Measurements from ENCODE around the gene DNAAF5.
"Not testable (repeated sequence)": the region's sequence is repeated elsewhere in the genome, so short reads cannot be mapped to it uniquely, and the experiment has no call there.

Gene DNAAF5

DNA sequence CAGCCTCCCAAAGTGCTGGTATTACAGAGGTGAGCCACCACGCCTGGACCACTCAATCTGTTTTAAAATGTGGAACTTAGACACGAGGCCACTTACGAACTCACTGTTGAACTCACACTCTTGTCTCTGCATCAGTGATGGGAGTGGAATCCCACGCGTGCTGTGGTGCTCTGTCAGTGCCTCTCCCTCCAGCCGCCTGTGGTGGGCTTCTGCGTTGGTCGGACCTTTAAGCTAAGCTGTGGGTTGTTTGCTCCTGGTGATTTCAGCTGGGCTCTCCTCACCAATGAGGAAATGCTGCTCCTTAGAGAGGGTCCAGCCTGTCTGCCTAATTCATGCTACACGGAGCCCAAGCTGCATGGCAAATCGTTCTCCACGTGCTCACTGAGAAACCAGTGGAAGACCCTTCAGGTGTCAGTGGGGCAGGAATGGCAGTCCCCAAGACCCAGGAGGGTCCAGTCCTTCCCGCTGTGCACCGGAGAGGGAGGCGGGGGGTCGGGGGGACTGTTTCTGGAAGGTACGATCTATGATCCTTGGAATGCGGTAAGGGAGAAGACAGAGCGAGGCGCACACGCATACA is 18.4 kb downstream of the DNAAF5 start:
- FAIRE-seq, result no peak
- DNase-seq (ENCODE audit: insufficient read length, low spot score), result no peak

DNA sequence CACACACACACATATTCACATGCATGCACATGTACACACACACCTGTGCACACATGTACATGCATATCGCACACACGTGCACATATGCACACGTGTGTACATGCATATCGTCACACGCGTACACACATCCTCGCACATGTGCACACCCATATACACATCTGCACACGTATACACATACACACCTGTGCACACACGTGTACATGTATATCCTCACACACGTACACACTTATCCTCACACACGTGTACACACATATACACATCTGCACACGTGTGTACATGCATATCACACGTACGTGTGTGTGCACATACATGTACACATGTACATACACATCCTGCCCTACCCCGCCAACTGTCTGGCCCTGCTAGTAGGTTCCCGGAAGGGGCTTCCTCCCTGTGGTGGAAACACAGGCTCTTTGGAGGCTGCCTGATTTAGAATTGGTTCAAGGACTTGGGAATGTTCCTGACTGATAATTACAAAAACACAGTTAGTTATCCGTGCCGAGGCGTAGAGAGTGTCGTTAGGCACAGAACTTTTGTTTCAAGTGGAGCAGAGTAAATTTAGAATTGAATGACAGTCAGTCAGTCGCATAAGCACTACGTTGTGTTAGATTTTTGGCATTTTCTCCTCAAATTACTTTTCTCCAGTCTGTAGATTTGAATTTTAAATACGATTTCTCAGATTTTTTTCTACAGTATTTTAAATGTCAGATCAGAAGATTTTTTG is 19.1 kb downstream of the DNAAF5 start:
- peak; percentile 99 for FAIRE-seq

DNA sequence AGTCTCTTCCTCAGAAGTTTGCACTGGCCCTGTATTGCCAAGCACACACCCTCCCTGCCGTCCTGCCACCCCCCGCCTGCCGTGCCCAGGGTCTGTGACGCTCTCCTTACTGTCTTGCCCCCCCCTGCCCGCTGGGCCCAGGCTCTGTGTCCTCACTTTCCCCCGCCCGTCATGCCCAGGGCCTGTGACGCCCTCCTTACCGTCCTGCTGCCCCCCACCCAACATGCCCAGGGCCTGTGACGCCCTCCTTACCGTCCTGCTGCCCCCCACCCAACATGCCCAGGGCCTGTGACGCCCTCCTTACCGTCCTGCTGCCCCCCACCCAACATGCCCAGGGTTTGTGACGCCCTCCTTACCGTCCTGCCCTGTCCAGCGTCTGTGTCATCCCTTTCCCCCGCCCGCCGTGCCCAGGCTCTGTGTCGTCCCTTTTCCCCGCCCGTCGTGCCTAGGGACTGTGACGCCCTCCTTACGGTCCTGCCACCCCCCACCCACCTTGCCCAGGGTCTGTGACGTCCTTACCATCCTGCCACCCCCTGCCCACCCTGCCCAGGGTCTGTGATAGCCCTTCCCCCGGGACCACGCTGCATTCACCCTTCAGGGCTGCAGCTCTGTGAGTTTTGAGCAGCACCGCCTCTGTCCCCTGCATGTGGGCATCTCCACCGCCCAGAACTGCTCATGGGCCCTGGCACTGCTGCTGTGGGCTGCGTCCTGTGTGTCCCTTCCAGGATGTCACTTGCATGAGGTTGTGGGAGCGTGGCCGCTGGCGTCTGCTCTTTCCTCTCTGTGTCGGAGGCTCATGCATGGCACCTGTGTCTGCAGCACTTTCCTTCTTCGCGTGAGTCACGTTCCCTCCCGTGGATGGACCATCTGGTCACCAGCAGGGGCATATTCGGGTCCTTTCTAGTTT is 19.9 kb downstream of the DNAAF5 start:
- FAIRE-seq, result peak; percentile 20
- no peak for DNase-seq (ENCODE audit: insufficient read length, low spot score)

More for the DNA sequence above, 19.1 kb downstream of the DNAAF5 start:
- DNase-seq (ENCODE audit: insufficient read length, low spot score), result no peak

DNA sequence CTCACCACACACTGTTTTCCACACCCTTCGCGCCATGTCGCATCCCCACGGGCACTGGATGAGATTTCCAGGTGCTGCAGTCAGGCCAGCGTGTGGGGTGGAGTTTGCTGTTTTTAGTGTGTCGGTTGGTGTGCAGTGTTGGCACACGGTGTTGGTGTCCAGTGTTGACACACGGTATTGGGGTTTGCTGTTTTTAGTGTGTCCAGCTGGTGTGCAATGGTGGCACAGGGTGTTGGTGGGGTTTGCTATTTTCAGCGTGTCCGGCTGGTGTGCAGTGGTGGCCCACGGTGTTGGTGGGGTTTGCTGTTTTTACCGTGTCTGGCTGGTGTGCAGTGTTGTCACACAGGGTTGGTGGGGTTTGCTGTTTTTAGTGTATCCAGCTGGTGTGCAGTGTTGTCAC is 20.7 kb downstream of the DNAAF5 start:
- DNase-seq (ENCODE audit: insufficient read length, low spot score) (no peak), FAIRE-seq (no peak)

DNA sequence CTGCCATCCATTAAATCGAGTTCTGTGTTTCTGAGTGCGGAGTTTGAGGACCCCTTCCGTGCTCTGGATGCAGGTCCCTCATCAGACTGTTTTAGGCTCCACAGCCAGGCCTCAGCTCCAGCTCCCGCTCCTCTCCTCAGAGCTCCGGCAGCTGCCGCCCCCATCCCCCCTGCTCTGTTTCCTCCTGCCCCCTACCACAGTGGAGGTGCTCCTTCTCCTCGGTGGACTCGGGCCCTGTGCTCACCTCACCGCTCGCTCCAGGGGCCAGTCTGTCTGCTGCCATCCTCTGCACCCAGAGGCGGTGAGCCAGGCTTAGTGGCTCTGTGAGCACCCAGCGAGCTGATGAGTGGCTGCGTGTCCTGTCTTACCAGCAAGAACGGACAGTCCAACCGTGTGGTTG is 21.9 kb downstream of the DNAAF5 start:
- DNase-seq (ENCODE audit: insufficient read length, low spot score), result no peak
- FAIRE-seq, result no peak

DNA sequence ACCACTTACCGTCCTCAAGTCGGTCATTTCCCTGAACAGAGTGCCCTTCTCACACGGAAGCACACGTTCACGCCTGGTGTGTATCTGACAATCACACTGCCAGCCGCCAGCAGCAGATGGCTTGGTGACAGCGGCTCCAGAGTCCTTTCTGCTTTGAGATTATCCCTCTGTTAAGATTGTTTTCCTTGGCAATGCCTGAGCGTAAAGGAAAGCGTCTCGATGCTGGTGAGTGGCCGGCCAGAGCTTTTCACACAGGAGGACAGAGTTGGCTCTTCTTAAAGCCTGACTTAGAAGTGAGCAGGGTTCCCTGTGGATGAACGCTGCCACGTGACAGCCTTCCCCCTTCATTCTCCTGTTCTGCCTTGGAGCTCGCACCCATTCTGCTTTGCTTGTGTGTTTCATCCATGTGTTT is 22.6 kb downstream of the DNAAF5 start:
- FAIRE-seq (no peak), DNase-seq (ENCODE audit: insufficient read length, low spot score) (no peak)

DNA sequence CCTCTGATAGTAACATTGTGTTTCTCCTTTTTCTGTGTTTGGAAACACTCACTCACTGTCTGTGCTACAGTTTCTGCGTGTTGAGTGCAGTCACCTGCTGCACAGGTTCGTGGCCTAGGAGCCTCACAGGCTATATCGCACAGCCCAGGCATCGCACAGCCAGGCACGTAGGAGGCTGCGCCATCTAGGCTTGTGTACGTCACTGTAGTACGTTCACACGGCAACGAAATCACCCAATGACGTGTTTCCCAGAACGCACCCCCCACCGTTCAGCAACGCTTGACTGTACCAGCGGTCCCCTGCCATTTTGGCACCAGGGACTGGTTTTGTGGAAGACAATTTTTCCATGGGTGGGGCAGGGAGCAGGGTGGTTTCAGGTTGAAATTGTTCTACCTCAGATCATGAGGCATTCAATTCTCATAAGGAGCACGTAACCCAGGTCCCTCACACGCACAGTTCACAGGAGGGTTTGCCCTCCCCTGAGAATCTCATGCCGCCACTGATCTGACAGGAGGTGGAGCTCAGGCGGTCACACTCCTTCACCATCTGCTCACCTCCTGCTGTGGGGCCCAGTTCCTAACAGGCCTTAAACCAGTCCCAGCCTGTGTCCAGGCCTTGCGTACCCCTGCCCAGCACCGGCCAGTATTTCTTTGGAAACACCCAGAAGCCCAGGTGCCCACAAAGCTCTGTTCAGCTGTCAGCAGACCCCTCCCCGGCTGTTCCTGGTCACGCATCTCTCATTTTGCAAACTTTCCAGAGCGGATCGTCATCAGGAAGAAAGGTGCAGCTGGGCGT is 23.8 kb downstream of the DNAAF5 start:
- FAIRE-seq (peak; percentile 23), DNase-seq (ENCODE audit: insufficient read length, low spot score) (no peak)

DNA sequence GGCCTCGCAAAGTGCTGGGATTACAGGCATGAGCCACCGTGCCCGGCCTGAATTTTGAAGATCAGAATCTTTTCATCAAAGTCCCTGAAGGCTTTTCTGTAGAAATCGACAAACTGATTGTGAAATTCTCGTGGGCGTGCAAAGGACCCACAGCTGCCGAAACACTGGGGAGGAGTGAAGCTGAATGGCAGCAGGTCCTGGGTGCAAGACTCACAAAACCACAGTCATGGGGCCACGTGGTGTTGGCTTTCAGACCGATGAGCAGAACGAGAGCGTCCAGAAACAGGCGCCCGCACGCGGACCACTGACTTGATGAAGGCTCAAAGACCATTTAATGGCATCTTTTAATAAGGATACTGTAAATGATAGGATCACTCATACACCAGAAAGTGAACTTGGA is 25.3 kb downstream of the DNAAF5 start:
- no peak for FAIRE-seq
- DNase-seq (ENCODE audit: insufficient read length, low spot score), result no peak

DNA sequence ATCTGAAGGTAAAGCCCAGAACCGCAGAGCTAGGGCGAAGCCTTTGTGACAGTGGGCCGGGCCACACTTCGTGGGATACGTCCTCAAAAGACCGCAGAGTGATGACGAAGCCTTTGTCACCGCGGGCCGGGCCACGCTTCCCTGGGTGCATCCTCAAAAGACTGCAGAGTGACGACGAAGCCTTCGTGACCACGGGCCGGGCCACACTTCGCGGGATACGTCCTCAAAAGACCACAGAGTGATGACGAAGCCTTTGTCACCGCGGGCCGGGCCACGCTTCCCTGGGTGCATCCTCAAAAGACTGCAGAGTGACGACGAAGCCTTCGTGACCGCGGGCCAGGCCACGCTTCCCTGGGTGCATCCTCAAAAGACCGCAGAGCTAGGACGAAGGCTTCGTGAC is 25.8 kb downstream of the DNAAF5 start:
- not testable (repeated sequence) for DNase-seq (ENCODE audit: insufficient read length, low spot score)
- peak; percentile 86 for FAIRE-seq

DNA sequence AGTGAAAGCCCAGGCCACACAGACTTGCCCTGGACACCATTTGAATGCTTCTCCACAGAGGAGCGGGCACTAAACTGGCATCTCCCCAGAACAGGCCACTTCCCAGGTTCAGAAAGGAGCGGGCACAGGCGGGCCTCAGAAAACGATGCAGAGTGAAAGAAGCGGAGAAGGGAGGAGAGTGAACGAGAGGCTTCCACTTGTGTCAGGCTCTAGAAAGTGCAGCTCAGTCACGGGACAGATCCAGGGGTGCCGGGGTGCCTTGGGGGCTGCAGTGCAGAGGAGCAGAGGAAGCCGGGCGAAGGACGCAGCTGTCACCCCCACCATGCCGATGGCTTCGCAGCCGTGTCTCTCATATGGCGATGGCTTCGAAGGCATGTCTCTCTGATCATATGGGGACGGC is 26.7 kb downstream of the DNAAF5 start:
- FAIRE-seq, result no peak

DNA sequence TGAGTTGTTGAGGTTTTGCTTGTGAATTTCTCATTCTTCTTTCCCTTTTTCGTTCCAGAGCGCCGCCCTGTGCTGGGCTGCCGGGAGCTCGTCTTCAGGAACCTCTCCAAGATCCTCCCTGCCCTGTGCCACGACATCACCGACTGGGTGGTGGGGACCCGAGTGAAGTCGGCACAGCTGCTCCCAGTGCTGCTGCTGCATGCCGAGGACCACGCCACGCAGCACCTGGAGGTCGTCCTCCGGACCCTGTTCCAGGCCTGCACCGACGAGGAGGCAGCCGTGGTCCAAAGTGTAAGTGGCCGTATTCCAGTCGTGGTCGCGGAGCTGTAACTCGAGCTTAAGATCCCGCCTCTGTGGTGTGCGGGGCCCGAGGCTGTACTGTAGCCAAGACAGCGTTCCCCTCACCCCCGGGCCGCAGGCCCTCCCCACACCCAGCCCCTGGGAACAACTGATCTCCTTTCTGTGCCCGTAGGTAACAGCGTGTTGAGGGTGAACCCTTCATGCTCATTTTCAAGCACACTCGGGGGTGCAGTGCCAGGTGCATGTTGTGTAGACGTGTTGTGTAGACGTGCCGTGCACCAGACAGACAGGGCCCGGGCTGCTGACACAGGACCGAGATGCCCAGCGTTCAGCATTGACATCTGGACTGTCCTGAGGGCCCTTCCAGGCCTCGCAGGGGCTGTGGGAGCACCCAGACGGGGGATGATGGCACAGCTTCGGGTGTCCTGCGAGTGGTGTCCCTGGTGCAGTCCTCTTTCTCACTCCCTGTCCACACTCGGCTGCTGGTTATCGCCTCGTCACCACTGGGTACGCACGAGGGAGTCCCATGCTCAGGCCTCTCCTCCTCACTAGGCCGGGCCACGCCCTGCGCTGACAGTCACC is 28.3 kb downstream of the DNAAF5 start:
- DNase-seq (ENCODE audit: insufficient read length, low spot score), result no peak
- no peak for FAIRE-seq

More for the DNA sequence above, 26.7 kb downstream of the DNAAF5 start:
- no peak for DNase-seq (ENCODE audit: insufficient read length, low spot score)

DNA sequence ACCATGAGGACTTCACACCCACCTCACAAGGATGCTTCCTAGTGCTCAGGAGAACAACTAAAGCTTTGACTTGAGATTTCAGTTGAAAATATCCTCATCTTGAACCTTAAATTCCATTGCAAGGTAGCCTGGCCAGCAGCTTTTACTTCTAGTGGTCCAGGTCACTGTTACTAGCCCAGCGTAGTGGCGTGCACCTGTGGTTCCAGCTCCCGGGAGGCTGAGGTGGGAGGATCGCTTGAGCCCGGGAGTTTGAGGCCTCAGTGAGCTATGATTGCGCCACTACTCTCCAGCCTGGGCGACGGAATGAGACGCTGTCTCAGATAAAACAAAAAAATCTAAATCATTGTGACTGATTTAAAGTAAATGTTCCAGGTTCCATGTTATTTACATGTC is 28.9 kb downstream of the DNAAF5 start:
- FAIRE-seq, result no peak
- DNase-seq (ENCODE audit: insufficient read length, low spot score), result no peak

DNA sequence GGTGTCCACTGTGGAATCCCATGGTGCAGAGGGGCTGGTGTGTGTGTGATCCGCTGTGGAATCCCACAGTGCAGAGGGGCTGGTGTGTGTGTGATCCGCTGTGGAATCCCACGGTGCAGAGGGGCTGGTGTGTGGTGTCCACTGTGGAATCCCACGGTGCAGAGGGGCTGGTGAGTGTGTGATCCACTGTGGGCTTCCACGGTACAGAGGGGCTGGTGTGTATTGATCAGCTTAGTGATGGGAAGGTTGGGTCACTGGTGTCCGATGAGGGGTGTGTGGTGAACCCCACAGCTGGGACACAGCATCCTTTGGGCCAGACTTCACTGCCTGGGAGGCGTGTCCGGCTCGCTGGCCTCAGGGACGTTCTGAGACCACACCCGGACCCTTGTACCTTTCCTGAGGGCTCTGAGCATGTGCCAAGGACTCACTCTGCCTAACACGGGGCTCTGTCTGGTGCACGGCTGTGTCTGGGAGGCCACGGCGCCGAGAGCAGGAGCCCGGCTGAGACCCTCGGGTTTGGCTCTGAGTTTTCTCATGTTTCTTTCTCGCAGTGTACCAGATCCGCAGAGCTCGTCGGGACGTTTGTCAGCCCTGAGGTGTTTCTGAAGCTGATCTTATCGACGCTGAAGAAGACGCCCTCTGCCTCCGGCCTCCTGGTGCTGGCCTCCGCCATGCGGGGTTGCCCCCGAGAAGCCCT is 29.9 kb downstream of the DNAAF5 start:
- FAIRE-seq (no peak), DNase-seq (ENCODE audit: insufficient read length, low spot score) (no peak)

DNA sequence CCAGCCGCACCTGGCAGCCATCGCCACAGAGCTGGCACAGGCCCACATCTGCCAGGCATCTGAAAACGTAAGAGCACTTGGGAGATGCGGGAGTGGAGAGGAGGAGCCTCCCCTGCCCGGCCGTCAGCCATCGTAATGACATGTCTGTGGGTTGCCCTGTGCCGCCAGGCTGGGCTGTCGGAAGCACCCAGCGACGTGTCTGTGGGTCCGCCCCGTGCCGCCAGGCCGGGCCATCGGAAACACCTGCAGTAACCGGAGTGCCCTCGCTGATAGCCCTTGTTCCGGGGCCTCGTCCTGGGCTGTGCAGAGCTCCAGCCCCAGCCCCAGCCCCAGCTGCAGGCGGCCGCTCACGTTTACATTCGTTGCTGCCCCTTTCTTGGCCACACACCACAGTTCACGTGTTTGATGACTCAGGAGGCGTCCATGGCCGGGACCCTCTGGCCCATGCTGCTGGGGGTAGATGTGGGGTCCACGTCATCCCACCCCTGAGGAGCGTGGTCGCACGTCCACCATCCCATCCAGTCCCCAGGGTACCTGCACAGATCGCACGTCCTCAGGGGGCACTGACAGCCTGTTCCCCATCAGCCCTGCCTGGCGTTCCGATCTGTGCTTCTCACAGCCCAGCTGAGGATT is 30.5 kb downstream of the DNAAF5 start:
- no peak for DNase-seq (ENCODE audit: insufficient read length, low spot score)
- no peak for FAIRE-seq

DNA sequence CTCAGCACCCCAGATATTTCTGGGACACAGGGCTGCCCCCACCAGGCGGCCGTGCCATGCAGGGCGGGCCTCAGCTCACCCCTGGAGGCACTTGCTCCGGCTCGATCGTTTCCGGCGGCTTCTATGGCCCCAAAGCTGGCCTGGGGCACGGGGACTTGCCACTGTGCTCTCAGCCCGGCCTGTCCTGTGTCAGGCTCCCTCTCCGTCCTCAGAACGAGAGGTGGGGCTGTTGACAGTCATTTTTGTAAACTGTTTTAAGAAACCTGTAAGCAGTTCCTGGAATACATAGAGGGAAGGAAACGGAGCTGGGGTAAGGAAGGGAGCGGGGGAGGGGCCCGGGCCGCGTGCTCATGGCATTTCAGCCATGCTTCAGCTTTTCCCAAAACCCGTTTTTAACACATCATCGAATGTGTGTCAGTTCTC is 31.3 kb downstream of the DNAAF5 start:
- FAIRE-seq (no peak), DNase-seq (ENCODE audit: insufficient read length, low spot score) (no peak)

DNA sequence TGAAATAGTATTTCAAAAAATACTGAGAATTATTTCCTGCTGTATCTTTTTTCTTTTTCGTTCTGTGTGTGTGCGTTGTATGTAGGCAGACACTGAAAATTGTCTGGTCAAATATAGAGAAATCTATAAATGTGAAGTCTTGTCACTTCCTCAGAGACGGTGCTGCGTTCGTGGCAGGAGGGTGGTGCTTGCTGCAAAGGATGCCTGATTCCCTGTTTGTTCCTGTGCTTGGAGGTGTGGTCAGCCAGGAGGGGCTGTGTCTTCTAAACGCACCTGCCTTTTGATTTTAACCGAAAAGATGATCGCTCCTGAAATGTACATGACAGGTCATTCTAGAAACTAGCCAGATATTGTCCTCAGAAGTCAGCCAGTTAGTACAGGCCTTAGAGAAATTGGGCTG is 33.1 kb downstream of the DNAAF5 start:
- FAIRE-seq (no peak), DNase-seq (ENCODE audit: insufficient read length, low spot score) (no peak)

DNA sequence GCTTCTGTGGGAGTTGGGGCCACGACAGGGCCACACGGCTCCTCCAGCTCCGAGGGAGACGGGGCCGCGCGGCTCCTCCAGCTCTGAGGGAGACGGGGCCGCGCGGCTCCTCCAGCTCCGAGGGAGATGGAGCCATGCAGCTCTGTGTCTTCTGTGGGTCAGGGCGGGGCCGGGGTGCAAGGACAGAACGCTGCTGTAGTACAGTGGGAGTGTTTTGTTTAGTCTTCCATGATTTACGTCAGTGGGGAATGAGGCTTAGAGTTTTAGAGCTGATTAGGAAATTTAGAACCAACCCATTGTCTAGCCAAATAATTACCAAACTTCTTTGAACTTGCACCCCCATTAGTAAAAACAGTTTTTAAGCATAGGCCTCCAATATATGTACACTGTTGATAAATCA is 33.5 kb downstream of the DNAAF5 start:
- DNase-seq (ENCODE audit: insufficient read length, low spot score) (no peak), FAIRE-seq (no peak)

DNA sequence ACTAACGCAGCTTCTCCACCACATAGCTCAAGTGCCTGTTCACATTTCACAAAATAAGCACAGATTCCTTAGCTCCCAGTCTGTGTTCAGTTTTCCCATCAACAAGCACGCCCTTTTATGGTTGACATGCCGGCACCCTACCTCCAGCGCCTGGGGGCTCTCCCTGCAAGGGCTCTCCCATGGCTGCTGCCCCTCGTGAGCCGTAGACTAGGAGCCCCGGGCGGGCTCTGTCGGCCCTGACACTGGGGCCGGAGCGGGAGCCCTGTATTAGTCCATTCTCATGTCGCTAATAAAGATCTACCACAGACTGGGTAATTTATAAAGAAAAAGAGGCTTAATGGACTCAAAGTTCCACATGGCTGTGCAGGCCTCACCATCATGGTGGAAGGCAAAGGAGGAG is 34.6 kb downstream of the DNAAF5 start:
- FAIRE-seq (no peak), DNase-seq (ENCODE audit: insufficient read length, low spot score) (no peak)

DNA sequence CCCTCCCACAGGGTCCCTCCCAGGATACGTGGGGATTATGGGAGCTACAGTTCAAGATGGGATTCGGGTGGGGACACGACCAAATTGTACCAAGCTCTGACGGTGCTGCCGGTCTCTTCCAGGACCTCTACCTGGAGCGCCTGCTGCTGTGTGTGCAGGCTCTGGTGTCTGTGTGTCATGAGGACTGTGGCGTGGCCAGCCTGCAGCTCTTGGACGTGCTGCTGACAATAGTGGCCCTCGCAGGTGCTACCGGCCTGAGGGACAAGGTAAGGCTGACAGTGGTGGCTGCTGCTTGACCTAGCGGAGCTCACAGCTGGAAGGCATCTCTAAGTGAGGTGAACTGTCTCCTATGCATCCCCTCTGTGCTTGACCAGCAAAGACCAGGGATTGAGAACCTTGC is 35.1 kb downstream of the DNAAF5 start:
- FAIRE-seq, result peak; percentile 40
- no peak for DNase-seq (ENCODE audit: insufficient read length, low spot score)
